ENCODE measurements around the gene CCDC142.

CCDC142 gene

DNA sequence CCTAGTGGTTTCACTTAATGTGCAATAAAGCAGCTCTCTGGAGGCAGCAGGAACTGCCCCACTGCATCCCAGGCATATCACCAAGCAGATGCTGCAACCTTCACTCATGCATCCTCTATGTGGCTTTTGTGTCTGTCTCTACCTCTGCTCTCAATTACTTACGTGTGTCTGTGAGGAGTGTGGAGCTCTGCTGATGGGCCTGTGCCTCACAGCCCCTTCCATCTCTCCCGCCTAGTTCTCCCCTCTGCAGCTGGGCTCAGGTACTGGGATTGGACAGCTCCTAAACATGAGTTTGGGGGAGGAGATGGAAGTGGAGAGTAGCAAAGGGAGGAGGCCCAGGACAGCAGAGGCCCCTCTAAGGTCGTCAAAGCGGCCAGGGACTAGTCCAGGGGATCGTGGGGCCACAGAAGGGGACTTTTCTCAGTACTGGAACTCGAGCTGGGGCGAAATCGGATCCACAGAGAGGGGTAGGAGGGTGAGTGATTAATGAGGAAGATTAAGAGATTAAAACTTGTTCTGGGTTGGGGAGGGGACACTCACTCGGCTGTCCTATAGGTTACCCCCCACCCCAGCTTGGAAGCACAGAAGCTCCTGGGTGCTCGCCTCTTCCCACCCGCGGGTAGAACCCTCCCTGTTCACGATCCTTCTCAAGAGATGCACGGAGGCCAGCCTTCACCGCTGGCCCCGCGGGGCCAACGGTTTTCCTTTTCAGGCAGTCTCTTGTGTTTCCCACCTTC is 18.7 kb upstream of the CCDC142 start:
- H3K36me3 ChIP-seq (replicated peaks; ENCODE audit: insufficient read depth, low read length): no peaks in the 10 kb centered on the region
- peaks cover 6% of the 10 kb centered on the region for H3K79me2 ChIP-seq (ENCODE audit: low read length)
- peaks cover 25% of the 10 kb centered on the region for H3K27me3 ChIP-seq (replicated peaks; ENCODE audit: insufficient read depth, low read length)
- H3K27ac ChIP-seq (ENCODE audit: low read length): no peak overlapping the region
- no peaks in the 10 kb centered on the region for H4K20me1 ChIP-seq (ENCODE audit: insufficient read depth, low read length)
- H3K4me1 ChIP-seq (ENCODE audit: low read length): peaks cover 7% of the 10 kb centered on the region
- no peak overlapping the region for H3K4me3 ChIP-seq (ENCODE audit: low read length)
- no peak for DNase-seq
- no peak overlapping the region for H3K9ac ChIP-seq (ENCODE audit: low read length)
- H3F3A ChIP-seq (ENCODE audit: insufficient read depth, low read length): 0 out of 2 replicates have a peak, but pooled peaks cover 14% of the 10 kb centered on the region
- H3K9me3 ChIP-seq (replicated peaks; ENCODE audit: insufficient read depth, low read length): no peaks in the 10 kb centered on the region
- TF ChIP-seq EZH2phosphoT487 (IDR thresholded peaks at IDR 0.05; ENCODE audit: low read length): no peak
- TF ChIP-seq, protein P1, sequence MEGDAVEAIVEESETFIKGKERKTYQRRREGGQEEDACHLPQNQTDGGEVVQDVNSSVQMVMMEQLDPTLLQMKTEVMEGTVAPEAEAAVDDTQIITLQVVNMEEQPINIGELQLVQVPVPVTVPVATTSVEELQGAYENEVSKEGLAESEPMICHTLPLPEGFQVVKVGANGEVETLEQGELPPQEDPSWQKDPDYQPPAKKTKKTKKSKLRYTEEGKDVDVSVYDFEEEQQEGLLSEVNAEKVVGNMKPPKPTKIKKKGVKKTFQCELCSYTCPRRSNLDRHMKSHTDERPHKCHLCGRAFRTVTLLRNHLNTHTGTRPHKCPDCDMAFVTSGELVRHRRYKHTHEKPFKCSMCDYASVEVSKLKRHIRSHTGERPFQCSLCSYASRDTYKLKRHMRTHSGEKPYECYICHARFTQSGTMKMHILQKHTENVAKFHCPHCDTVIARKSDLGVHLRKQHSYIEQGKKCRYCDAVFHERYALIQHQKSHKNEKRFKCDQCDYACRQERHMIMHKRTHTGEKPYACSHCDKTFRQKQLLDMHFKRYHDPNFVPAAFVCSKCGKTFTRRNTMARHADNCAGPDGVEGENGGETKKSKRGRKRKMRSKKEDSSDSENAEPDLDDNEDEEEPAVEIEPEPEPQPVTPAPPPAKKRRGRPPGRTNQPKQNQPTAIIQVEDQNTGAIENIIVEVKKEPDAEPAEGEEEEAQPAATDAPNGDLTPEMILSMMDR (IDR thresholded peaks at IDR 0.05; ENCODE audit: low read length): no peak
- TF ChIP-seq EZH2 (optimal IDR thresholded peaks at IDR 0.05; ENCODE audit: low read depth, low read length): no peak
- no peak overlapping the region for H2AFZ ChIP-seq (ENCODE audit: low read length)
- no peaks in the 10 kb centered on the region for H3K9me2 ChIP-seq (replicated peaks; ENCODE audit: insufficient read depth, low read length)
- H3K4me2 ChIP-seq (ENCODE audit: low read depth, low read length): no peak overlapping the region

DNA sequence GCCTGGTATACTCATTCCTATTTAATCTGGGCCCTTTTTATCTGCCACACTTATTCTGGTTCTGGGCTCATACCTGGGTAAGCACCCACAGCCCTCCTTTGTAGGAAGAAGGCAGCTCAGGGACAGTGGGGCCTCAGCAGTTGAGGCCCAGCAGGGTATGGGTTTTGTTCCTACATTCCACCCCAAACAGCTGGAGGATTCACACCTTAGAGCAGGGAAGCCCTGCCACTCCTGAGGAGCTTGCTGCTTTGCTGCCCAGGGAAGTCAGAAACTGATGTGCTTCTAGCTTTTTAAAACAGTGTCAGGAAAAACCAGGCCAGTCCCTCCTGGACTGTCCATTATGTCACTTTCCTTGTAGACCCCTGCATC is 17.8 kb upstream of the CCDC142 start:
- Histone ChIP-seq H2AFZ (ENCODE audit: low read length) (no peak overlapping the region), H3K9ac (ENCODE audit: low read length) (no peak overlapping the region), H3K36me3 (replicated peaks; ENCODE audit: insufficient read depth, low read length) (no peaks in the 10 kb centered on the region), H3K4me3 (ENCODE audit: low read length) (no peak overlapping the region), H3K9me2 (replicated peaks; ENCODE audit: insufficient read depth, low read length) (no peaks in the 10 kb centered on the region), H3K9me3 (replicated peaks; ENCODE audit: insufficient read depth, low read length) (no peaks in the 10 kb centered on the region), H3F3A (ENCODE audit: insufficient read depth, low read length) (0 out of 2 replicates have a peak, but pooled peaks cover 14% of the 10 kb centered on the region), H3K4me2 (ENCODE audit: low read depth, low read length) (no peak overlapping the region), H3K27me3 (replicated peaks; ENCODE audit: insufficient read depth, low read length) (peaks cover 25% of the 10 kb centered on the region), H3K4me1 (ENCODE audit: low read length) (peaks cover 6% of the 10 kb centered on the region; the same call in 1 of the 2 replicates), H4K20me1 (ENCODE audit: insufficient read depth, low read length) (no peaks in the 10 kb centered on the region), H3K27ac (ENCODE audit: low read length) (no peak overlapping the region), H3K79me2 (ENCODE audit: low read length) (no peaks in the 10 kb centered on the region)
- TF ChIP-seq EZH2 (optimal IDR thresholded peaks at IDR 0.05; ENCODE audit: low read depth, low read length): no peak
- TF ChIP-seq, protein P1 (IDR thresholded peaks at IDR 0.05; ENCODE audit: low read length): no peak
- TF ChIP-seq EZH2phosphoT487 (IDR thresholded peaks at IDR 0.05; ENCODE audit: low read length): no peak
- DNase-seq: no peak

DNA sequence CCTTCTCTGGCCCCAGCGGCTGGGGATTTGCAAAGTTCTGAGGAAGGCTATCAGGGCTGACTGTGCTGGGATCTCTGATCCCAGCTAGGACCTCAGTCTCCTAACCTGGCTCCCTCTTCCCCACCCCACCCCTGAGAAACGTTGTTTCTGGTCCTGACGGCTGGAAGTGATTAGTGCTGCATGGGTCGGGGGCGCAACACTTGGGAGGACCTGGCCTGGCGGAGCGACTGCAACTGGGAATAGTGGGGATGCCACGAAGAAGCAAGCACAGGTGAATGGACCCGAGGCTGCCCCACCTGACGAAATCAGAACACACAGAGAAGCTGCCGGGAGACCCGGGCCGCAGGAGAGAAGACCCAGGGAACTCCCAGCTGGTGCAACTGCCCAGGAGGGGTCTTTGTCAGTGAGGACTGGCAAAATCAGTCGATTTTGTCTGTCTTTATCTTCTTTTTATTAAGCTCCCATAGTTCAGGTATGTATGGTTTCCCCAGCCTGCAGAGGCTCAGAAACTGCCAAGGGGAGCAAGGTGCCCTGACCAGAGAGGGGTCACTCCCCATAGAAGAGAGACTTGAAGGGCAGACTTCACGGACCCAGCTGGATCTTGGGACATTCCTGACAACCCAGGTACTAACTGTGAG is 17.3 kb upstream of the CCDC142 start:
- Histone ChIP-seq H3K36me3 (replicated peaks; ENCODE audit: insufficient read depth, low read length) (no peaks in the 10 kb centered on the region), H3K9me2 (replicated peaks; ENCODE audit: insufficient read depth, low read length) (no peaks in the 10 kb centered on the region), H3F3A (ENCODE audit: insufficient read depth, low read length) (0 out of 2 replicates have a peak, but pooled peaks cover 13% of the 10 kb centered on the region), H2AFZ (ENCODE audit: low read length) (no peak overlapping the region), H3K27me3 (replicated peaks; ENCODE audit: insufficient read depth, low read length) (peaks cover 25% of the 10 kb centered on the region), H3K9ac (ENCODE audit: low read length) (no peak overlapping the region), H3K4me3 (ENCODE audit: low read length) (no peak overlapping the region), H3K9me3 (replicated peaks; ENCODE audit: insufficient read depth, low read length) (no peaks in the 10 kb centered on the region), H3K4me1 (ENCODE audit: low read length) (peaks cover 6% of the 10 kb centered on the region; the same call in 1 of the 2 replicates), H3K27ac (ENCODE audit: low read length) (no peak overlapping the region), H3K4me2 (ENCODE audit: low read depth, low read length) (no peak overlapping the region), H3K79me2 (ENCODE audit: low read length) (no peaks in the 10 kb centered on the region), H4K20me1 (ENCODE audit: insufficient read depth, low read length) (no peaks in the 10 kb centered on the region)
- no peak for DNase-seq
- TF ChIP-seq EZH2 (optimal IDR thresholded peaks at IDR 0.05; ENCODE audit: low read depth, low read length) (no peak), EZH2phosphoT487 (IDR thresholded peaks at IDR 0.05; ENCODE audit: low read length) (no peak)
- TF ChIP-seq, protein P1 (IDR thresholded peaks at IDR 0.05; ENCODE audit: low read length): no peak

Measured in MM.1S (cell line).